AG04450 (cell line): ENCODE measurements around the gene CDK1. TPM values are rescaled to one million over a fixed set of nuclear protein-coding genes. Genes with fewer than 3 reads are reported as not detected.

Experiments used
- CTCF ChIA-PET: fragments of 300-600, 350-600 bp; formaldehyde crosslinking; extraction: SDS; loops from one replicate; lab custom pipeline; 2022; ENCODE audit warnings: antibody characterized with exemption, inconsistent platforms; lab: Charles Lee
- POLR2A ChIA-PET: fragments of 350-600 bp; formaldehyde crosslinking; extraction: SDS; loops from one replicate; lab custom pipeline; 2021; ENCODE audit warnings: antibody characterized with exemption, inconsistent platforms; lab: Yijun Ruan, JAX
- DNase-seq: peaks from one replicate; pipeline ENCODE4 v3.0.0-alpha.2; 2011; ENCODE audit warnings: low read depth, low spot score
- H3K27ac ChIP-seq: one replicate; pipeline ENCODE4 v1.5.1; 2012; ENCODE audit warnings: low read depth, low read length, control low read depth
- H3K27me3 ChIP-seq: one replicate; pipeline ENCODE4 v1.6.0; 2012; ENCODE audit warnings: low read length; ENCODE audit not compliant: control insufficient read depth, insufficient read depth
- H3K4me3 ChIP-seq: 2 replicates; pipeline ENCODE4 v1.5.1; 2011; ENCODE audit warnings: mild to moderate bottlenecking, low read depth, low read length, control low read depth
- H3K9me3 ChIP-seq: 2 replicates; pipeline ENCODE4 v1.5.1; 2012; ENCODE audit warnings: low read length; ENCODE audit not compliant: control insufficient read depth, insufficient read depth
- CTCF ChIP-seq: IDR thresholded peaks from 2 replicates; pipeline ENCODE4 v1.5.1; 2011; ENCODE audit warnings: low read depth, low read length, control low read depth, inconsistent platforms
- polyA plus RNA-seq: library from polyadenylated mRNA; depleted of rRNA; stranded (reverse); fragments of >200 nt; gene quantifications from 2 replicates; pipeline ENCODE4 v1.2.3, GENCODE V29; 2011

Gene CDK1
- polyA plus RNA-seq, 1 experiment, result 17.9 TPM

- POLR2A ChIA-PET, result no interaction called here
- H3K27ac ChIP-seq, result no peak overlapping the region
- no peak for TF ChIP-seq CTCF
- DNase-seq, result no peak
- CTCF ChIA-PET, result interaction anchor here (0.9 kb wide), 1 partner anchor 323 kb away, joined by 5 read pairs; no protein-coding TSS in a partner anchor
- no peaks in the 10 kb centered on the region for H3K9me3 ChIP-seq
- peaks cover 4% of the 10 kb centered on the region for H3K27me3 ChIP-seq
- H3K4me3 ChIP-seq, result no peak overlapping the region
Observed at GRCh38 chr10:60767424-60767823, 10.9 kb upstream of the CDK1 start.

- Histone ChIP-seq H3K9me3 (no peaks in the 10 kb centered on the region), H3K27me3 (peaks cover 2% of the 10 kb centered on the region), H3K4me3 (no peak overlapping the region), H3K27ac (no peak overlapping the region)
- CTCF ChIA-PET, result interaction anchor here (0.6 to 5.5 kb wide), 11 partner anchors 9 to 325 kb away, joined by 3 to 42 read pairs (median 5); partner anchors contain the start of gene CDK1
- no peak for DNase-seq
- no peak for TF ChIP-seq CTCF
- POLR2A ChIA-PET, result no interaction called here
Observed at GRCh38 chr10:60769406-60769805, 8.9 kb upstream of the CDK1 start.

GRCh38 chr10:60777696-60778213 lies 523 bp upstream of the CDK1 start:
- Histone ChIP-seq H3K4me3 (peak overlapping the region; percentile 56), H3K27ac (no peak overlapping the region), H3K27me3 (no peaks in the 10 kb centered on the region), H3K9me3 (no peaks in the 10 kb centered on the region; the same call in 1 of the 2 replicates)
- CTCF ChIA-PET, result interaction anchor here (1.0 to 2.0 kb wide), 3 partner anchors 9 to 363 kb away, joined by 3 to 6 read pairs (median 3); no protein-coding TSS in a partner anchor
- TF ChIP-seq CTCF, result no peak
- POLR2A ChIA-PET, result interaction anchor here (0.8 to 1.1 kb wide), 2 partner anchors 332 to 871 kb away, joined by 3 to 5 read pairs; partner anchors contain the start of gene CCDC6
- DNase-seq, result no peak

GRCh38 chr10:60778971-60779796 lies 906 bp downstream of the CDK1 start:
- DNase-seq, result no peak
- H3K27ac ChIP-seq, result no peak overlapping the region
- no peaks in the 10 kb centered on the region; the same call in 1 of the 2 replicates for H3K9me3 ChIP-seq
- ChIA-PET CTCF (interaction anchor here (2.0 kb wide), 1 partner anchor 10 kb away, joined by 6 read pairs; no protein-coding TSS in a partner anchor), POLR2A (interaction anchor here (1.1 kb wide), 1 partner anchor 873 kb away, joined by 5 read pairs; the partner anchor contains the start of gene CCDC6)
- H3K4me3 ChIP-seq, result peak overlapping the region; percentile 75
- TF ChIP-seq CTCF, result no peak
- H3K27me3 ChIP-seq, result no peaks in the 10 kb centered on the region
